HG03342 (cell line): ENCODE results near the gene PSEN2.
"Not testable (repeated sequence)": the region's sequence is repeated elsewhere in the genome, so short reads cannot be mapped to it uniquely, and the experiment has no call there.

Source experiments
- ATAC-seq: cut with Tn5 transposase; IDR thresholded peaks from one replicate; pipeline ENCODE4 v1.9.1; 2021; ENCODE audit warnings: mild to moderate bottlenecking, moderate library complexity; ENCODE audit not compliant: unreplicated experiment

The PSEN2 gene

GRCh38 chr1:226870401-226871279 is at the start of gene PSEN2:
Gene PSEN2 (plus strand): TSS chr1:226870616. CDS start chr1:226881908, 11,292 bp downstream.
- peak; percentile 92 for ATAC-seq

DNA sequence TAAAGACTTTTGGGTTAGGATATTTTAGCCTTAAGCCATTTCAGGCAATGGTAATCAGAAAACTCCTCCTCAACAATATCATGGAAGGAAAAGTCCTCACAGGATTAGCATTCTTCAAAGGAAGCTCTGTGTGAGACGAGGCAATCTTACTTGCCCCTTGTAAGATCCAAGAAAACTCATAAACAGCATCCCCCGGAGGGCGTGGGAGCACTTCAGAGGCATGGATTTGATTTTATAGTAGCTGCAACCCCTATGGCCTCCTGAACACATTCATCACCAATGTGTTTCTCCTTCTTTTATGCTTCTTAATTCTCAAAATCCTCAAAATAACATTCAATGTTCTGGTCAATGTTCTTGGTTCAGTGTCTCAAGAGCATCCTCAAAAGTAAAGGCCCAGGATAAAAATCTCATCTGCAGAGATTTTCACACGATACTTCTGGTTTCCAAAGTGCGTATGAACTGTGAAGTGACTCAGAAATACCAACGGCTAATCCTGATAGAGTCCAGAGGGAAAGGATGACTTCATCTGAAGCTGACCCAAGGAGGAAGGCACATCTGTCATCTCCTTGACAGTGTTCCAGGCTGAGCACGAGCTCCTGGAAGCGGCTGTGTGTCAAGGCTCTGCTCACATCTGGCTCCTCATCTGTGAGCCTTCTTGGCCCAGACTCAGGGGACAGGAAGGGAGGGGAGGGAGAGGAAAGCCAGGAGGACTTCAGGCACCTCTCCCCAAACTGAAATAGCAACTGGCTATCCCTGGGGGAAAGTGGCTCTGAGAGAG is 49.3 kb upstream of the PSEN2 start:
- no peak for ATAC-seq

DNA sequence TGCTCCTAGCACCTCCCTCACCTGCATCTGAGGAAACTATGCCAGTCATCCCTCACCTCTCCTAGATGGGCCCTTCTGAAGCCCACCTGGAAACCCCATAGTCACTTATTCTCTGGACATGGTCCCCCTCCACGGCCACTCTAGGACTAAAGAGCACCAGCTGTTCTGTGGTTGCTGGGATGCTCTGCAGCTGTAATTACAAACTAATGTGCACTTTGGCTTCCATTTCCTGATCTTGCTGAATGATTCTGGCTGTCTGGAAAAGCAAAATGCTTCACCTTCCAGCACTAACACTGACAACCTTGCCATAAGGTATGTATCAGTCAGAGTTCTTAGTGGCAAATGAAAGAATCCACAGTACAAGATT is 48.7 kb upstream of the PSEN2 start:
- no peak for ATAC-seq

DNA sequence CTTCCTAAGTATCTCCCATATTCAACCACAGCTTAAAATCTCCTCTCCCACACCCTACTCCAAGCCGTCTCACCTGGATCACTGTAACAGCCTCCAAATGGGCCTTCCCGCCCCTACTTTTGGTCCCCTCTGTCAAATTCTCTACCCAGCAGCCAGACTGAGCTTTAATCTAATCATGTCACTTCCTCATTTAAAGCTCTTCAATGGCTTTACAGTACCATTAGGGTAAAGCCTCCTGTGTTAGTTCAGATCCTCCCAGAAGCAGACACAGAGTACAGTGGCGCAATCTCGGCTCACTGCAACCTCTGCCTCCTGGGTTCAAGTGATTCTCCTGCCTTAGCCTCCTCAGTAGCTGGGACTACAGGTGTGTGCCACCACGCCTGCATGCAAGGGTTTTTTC is 46.8 kb upstream of the PSEN2 start:
- no peak for ATAC-seq

DNA sequence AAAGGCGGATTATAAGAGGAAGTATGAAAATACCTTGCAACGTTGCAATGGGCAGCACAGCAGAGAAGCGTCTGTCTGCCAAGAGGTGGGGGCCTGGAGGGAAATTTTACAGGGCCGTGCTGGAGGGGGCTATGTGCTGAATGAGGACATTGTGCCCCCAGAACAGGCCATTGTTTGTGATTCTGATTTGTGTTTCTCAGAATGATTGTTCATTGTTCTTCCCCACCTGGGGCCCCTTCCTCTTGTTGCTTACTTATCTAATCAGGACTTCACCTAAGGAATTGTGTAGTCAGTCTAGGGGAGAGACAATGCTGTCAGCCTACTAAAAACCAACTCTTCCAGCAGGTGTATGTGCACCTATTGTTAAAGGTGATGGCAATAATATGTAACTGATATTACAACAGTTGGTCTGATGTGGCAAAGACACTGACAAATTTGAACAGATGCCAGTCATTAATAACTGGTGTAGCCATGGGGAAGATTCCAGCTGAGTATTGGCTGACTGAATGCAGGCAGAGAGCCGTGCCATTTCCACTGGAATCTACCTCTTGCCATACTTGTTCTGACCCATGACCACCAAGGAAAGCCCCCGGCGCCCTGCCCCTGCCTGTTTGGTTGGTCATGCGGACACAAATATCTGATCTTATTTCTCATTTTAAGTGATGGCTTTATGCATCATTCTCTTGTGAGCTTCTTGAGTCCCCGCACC is 45.2 kb upstream of the PSEN2 start:
- no peak for ATAC-seq

- ATAC-seq = no peak
These were observed 44.7 kb upstream of the PSEN2 start for GRCh38 chr1:226825746-226826100.

GRCh38 chr1:226826479-226827261 is 43.7 kb upstream of the PSEN2 start:
- ATAC-seq = no peak

DNA sequence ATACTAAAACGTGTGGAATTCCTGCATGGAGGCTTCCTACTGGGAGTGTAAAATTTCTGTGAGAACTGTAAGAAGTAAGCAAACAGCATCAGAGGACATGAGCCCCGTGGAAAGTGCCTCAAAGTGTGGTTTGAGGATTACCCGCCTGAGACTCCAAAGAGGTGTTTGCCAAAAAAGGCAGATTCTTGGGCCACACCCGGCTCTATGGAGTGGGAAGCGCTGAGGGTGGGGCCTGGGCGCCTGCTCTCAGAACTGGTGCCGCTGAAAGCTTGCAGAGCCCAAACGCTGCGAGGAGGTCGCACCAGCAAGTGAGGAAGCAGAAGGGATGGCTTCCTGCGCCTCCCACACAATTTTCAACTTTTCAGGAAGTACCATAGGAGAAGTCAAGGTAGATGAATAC is 43.0 kb upstream of the PSEN2 start:
- no peak for ATAC-seq

- peak; percentile 95 for ATAC-seq
These were observed 42.4 kb upstream of the PSEN2 start for GRCh38 chr1:226827968-226828513.

DNA sequence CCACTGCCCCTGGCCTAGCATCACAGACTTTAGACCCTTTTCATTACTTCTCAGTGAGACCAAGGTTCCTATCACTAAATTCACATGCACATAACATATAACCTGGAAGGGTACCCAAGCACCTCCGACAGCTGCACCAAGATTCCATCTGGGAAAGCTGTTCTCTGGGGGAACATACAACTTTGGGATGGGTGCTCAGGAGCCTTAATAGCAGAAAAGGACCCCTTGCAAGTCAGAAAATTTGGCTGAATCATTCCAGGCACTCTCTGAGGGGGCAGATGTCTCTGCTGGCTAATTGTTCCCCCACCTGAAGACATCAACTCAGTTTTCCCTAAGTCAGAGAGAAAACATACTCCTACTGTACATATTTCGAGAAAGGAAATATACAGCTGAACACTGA is 41.3 kb upstream of the PSEN2 start:
- no peak for ATAC-seq

DNA sequence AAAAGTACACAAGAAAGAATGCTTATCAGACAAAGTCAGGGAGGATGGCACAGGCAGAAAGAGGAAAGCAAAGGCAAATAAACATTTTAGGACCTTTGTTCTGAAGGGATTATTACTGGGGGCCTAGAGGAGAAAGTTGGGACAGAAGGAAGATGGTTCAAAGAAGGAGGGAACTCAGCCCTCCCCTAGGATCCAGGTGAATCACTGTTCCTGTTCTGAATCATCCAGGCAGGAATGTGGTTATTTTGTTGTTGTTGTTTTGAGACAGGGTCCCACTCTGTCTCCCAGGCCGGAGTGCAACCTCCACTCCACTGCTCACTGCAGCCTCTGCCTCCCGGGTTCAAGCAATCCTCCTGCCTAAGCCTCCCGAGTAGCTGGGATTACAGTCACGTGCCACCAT is 38.5 kb upstream of the PSEN2 start:
- ATAC-seq = no peak

DNA sequence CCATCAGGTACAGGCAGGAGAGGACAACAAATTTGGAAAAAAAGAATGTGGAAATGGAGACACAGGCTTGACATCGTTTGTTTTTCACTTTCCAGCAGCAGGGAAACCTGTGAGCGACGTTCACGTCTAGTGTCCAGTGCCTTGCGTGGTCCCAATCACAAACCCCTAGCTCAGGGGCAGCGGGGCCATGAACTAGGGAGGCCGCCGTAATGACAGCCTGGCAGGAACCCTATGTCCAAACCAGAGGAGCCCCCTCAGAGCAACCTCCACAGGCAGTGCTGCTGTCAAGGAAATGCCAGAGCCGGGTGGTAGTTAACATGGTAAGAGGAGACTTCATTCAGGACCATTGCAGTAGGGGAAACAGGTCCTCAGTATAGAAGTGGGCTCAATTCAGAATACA is 37.8 kb upstream of the PSEN2 start:
- no peak for ATAC-seq

- not testable (repeated sequence) for ATAC-seq
These were observed 36.2 kb upstream of the PSEN2 start for GRCh38 chr1:226834179-226834578.

DNA sequence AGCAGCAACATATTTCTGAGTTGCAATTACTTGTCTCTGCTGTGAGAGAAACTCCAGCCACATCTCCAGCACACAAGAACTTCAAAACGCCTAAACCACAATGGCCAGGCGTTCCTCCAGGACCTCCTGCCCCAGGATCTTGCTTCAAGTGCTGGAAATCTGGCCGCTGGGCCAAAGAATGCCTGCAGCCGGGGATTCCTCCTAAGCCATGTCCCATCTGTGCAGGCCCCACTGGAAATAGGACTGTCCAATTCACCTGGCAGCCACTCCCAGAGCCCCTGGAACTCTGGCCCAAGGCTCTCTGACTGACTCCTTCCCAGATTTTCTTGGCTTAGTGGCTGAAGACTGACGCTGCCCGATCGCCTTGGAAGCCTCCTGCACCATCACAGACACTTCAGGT is 35.0 kb upstream of the PSEN2 start:
- not testable (repeated sequence) for ATAC-seq

- not testable (repeated sequence) for ATAC-seq
These were observed 32.5 kb upstream of the PSEN2 start for GRCh38 chr1:226837966-226838365.

DNA sequence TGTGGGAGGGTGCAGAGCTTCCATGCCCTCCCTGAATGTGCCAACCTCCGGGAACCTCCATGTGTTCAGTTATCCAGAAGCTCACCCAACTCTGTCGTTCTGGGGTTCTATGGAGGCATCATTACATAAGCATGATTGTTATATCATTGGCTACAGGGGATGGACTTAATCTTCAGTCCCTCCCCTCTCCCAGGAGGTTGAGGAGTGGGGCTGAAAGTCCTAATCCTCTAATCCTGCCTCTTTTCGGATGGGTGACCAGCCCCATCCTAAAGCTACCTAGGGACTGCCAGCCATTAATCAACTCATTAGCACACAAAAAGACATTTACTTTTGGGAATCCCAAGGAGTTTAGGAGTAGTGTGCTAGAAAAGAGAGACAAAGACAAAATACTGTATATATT is 32.0 kb upstream of the PSEN2 start:
- no peak for ATAC-seq

DNA sequence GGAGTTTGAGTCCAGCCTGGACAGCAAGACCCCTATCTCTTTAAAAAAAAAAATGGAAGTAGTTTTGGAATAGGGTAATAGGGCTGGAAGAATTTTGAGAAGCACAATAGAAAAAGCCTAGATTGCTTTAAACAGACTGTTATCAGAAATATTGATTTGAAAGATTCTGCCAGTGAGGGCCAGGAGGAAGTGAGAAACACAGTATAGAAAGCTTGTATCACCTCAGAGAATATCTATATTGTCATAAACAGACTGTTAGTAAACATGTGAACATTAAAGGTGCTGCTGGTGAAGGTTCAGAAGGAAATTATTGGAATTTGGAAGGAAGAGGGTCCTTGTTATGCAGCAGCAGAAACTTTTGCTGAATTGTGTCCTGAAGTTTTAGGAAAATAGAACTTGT is 24.8 kb upstream of the PSEN2 start:
- no peak for ATAC-seq

DNA sequence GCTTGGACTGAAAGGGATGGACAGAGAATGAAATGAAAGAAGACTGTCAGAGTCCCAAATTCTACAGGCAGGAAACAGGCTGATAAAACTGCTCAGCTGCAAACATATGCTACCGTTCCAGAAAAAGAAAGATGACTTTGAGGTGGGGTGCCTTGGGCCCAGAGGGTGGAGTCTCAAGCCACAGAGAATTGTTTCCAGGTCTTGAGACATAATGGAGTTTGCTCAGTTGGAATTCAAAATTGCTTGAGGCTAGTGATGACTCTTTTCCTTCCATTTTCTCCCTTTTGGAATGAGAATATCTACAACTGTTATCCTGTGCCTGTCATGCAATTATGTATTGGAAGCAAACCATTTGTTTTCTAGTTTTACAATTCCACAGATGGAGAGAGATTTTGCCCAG is 23.6 kb upstream of the PSEN2 start:
- ATAC-seq = no peak

DNA sequence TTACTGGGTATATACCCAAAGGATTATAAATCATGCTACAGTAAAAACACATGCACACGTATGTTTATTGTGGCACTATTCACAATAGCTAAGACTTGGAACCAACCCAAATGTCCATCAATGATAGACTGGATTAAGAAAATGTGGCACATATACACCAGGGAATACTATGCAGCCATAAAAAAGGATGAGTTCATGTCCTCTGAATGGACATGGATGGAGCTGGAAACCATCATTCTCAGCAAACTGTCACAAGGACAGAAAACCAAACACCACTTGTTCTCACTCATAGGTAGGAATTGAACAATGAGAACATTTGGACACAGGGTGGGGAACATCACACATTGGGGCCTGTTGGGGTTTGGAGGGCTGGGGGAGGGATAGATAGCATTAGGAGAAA is 15.9 kb upstream of the PSEN2 start:
- not testable (repeated sequence) for ATAC-seq

DNA sequence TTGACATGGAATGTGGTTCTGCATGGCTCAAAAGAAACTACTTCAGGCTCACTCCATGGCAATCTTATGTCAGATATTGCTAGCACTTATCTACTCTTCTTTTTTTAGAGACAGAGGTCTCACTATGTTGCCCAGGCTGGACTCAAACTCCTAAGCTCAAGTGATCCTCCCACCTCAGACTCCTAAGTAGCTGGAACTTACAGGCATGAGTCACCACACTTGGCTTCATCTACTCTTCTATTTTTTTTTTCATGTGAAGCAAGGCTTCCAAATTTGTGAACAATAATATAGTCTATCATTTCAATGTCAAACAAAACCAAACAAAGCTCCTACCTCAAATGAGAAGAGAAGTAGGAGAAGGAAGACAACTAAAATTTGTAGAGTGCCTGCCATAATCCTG is 7.5 kb upstream of the PSEN2 start:
- ATAC-seq = no peak

DNA sequence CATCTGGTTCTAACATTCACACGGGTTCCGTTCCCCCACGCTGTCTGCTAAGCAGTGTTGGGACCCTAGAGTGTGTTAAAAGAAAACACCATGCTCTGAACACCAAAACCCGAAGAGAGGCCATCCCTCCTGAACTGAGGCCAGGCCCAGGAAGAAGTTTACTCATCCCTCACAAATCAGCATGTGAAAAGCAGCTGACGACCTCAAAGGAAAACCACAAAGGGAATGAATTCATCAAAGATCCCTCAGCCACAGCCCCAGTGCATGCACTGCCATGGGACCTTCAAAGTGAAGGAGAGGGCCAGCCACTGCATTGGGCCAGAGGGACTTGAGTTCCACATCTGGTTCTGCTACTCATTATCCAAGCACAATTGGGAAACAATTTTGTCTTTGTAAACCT is 7.0 kb upstream of the PSEN2 start:
- no peak for ATAC-seq
